MG63 (cell line): ENCODE results near the gene ZNF608. TPM values are rescaled to one million over a fixed set of nuclear protein-coding genes. Genes with fewer than 3 reads are reported as not detected.

ENCODE experiments used
- DNase-seq: peaks from one replicate; pipeline ENCODE4 v3.0.0-alpha.2; 2020
- H3K27me3 ChIP-seq: fragments of 250-450 bp; sonication (Bioruptor Pico); 2 replicates; pipeline ENCODE4 v1.5.1; 2020; ENCODE audit warnings: mild to moderate bottlenecking, moderate library complexity
- H3K36me3 ChIP-seq: fragments of 250-450 bp; sonication (Bioruptor Pico); 2 replicates; pipeline ENCODE4 v1.5.1; 2020; ENCODE audit warnings: mild to moderate bottlenecking, moderate library complexity
- H3K4me3 ChIP-seq: fragments of 250-450 bp; sonication (Bioruptor Pico); 2 replicates; pipeline ENCODE4 v1.5.1; 2020; ENCODE audit warnings: mild to moderate bottlenecking, moderate library complexity
- H3K9me3 ChIP-seq: fragments of 250-450 bp; sonication (Bioruptor Pico); 2 replicates; pipeline ENCODE4 v1.5.1; 2020; ENCODE audit warnings: mild to moderate bottlenecking, moderate library complexity
- total RNA-seq: library from RNA; depleted of rRNA; stranded (reverse); fragments of >200 nt; shearing (Covaris generic); gene quantifications from 2 replicates; pipeline ENCODE4 v1.2.3, GENCODE V29; 2014; ENCODE audit warnings: low replicate concordance

The ZNF608 gene
- total RNA-seq, 1 experiment from 2014 or later: 7.5 TPM

- Histone ChIP-seq H3K9me3 (no peaks in the 10 kb centered on the region), H3K27me3 (no peaks in the 10 kb centered on the region), H3K36me3 (no peaks in the 10 kb centered on the region), H3K4me3 (no peak overlapping the region)
- no peak for DNase-seq
Observed at GRCh38 chr5:124713595-124713994, 32.8 kb downstream of the ZNF608 start.

GRCh38 chr5:124712731-124713305 is 33.6 kb downstream of the ZNF608 start:
- no peak overlapping the region for H3K4me3 ChIP-seq
- H3K36me3 ChIP-seq: no peaks in the 10 kb centered on the region
- H3K9me3 ChIP-seq: no peaks in the 10 kb centered on the region
- no peak for DNase-seq
- H3K27me3 ChIP-seq: no peaks in the 10 kb centered on the region

GRCh38 chr5:124708086-124708485 is 38.4 kb downstream of the ZNF608 start:
- no peaks in the 10 kb centered on the region for H3K9me3 ChIP-seq
- no peak overlapping the region for H3K4me3 ChIP-seq
- no peaks in the 10 kb centered on the region for H3K27me3 ChIP-seq
- no peak for DNase-seq
- H3K36me3 ChIP-seq: no peaks in the 10 kb centered on the region

DNA sequence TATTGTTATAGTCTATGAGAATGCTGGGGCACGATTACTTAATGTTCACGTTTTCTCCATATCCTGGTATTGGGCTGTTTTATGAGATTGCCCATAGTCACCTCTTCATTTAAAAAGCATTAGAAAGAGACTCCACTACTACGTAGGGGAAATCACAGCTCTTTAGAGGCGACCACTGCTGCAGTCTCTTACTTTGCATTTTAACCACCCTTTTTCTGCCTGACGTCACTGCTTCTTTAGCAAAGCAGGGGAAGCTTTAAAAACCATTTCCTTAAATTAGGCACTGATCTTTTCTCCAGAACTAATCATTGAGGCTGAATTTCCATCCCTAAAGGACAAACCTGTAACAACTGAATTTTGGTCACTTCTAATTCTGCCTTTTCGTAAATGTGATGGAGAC is 38.9 kb downstream of the ZNF608 start:
- DNase-seq: no peak
- no peaks in the 10 kb centered on the region for H3K27me3 ChIP-seq

GRCh38 chr5:124706729-124707361 is 39.6 kb downstream of the ZNF608 start:
- no peak overlapping the region for H3K4me3 ChIP-seq
- H3K27me3 ChIP-seq: no peaks in the 10 kb centered on the region
- no peaks in the 10 kb centered on the region for H3K9me3 ChIP-seq
- H3K36me3 ChIP-seq: no peaks in the 10 kb centered on the region
- no peak for DNase-seq

More for the DNA sequence above, 38.9 kb downstream of the ZNF608 start:
- Histone ChIP-seq H3K4me3 (no peak overlapping the region), H3K36me3 (no peaks in the 10 kb centered on the region), H3K9me3 (no peaks in the 10 kb centered on the region)

DNA sequence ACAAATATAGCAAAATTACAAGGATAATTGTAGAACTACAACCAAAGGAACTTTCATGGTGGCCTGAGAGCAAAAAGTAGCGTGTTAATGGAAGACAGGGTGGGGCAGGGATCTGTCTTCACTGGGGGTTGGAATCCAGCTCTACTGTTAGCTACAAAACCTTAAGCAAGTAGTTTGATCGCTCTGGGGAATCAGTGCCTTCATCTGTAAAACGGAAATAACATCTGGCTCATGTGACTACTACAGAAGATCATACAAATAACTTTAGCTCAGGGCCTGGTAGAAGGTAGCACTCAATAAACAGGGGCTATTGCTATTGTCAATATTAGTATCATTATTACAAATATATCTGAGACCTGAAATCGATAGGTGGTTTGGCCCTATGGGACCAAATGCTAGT is 40.4 kb downstream of the ZNF608 start:
- H3K36me3 ChIP-seq: no peaks in the 10 kb centered on the region
- no peak overlapping the region for H3K4me3 ChIP-seq
- no peak for DNase-seq
- H3K27me3 ChIP-seq: no peaks in the 10 kb centered on the region
- H3K9me3 ChIP-seq: no peaks in the 10 kb centered on the region

GRCh38 chr5:124705577-124705976 is 40.9 kb downstream of the ZNF608 start:
- H3K9me3 ChIP-seq: no peaks in the 10 kb centered on the region
- H3K27me3 ChIP-seq: no peaks in the 10 kb centered on the region
- no peak for DNase-seq
- peaks cover 3% of the 10 kb centered on the region for H3K36me3 ChIP-seq
- no peak overlapping the region for H3K4me3 ChIP-seq

- DNase-seq: no peak
- Histone ChIP-seq H3K9me3 (no peaks in the 10 kb centered on the region), H3K36me3 (peaks cover 8% of the 10 kb centered on the region), H3K27me3 (no peaks in the 10 kb centered on the region), H3K4me3 (no peak overlapping the region)
Observed at GRCh38 chr5:124704594-124705284, 41.7 kb downstream of the ZNF608 start.

DNA sequence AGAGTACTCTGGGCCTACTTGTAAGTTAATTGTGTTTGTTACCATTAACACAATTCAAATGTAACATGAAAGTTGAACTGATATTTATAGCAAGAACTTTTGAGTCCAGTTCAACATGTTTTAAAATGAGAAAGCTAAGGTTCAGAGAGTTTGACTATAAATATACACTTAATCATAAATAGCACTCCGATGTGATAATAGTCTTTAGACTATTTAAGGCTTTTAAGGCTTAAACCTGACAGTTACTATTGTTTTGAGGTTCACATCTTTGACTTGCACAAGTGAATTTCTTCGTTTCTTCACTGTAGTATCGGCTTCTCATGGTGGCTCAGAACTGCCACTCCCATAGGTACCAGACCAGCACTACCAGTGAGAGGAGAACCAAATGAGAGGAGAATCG is 42.4 kb downstream of the ZNF608 start:
- H3K9me3 ChIP-seq: no peaks in the 10 kb centered on the region
- no peak for DNase-seq
- peaks cover 9% of the 10 kb centered on the region for H3K36me3 ChIP-seq
- no peak overlapping the region for H3K4me3 ChIP-seq
- no peaks in the 10 kb centered on the region for H3K27me3 ChIP-seq

DNA sequence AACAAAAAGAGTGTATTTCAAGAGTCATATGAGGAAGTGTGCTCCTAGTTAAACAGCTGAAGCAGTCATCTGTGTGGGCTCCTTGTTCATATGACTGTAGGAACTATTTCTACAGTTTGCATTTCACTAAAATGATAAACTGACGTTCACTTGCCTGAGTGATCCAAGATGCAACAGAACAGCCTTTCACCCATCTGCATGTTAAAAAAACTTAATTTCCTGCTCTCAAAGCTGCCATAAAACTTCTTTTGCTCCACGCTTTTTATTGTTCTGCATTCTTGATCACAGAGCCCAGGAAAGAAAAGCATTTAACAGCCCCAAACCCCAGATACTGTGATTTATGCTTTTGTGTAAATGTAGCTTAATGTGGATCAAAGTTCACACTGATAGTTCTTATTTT is 43.9 kb downstream of the ZNF608 start:
- DNase-seq: no peak
- H3K27me3 ChIP-seq: no peaks in the 10 kb centered on the region
- H3K36me3 ChIP-seq: peaks cover 16% of the 10 kb centered on the region
- no peaks in the 10 kb centered on the region for H3K9me3 ChIP-seq
- no peak overlapping the region for H3K4me3 ChIP-seq

DNA sequence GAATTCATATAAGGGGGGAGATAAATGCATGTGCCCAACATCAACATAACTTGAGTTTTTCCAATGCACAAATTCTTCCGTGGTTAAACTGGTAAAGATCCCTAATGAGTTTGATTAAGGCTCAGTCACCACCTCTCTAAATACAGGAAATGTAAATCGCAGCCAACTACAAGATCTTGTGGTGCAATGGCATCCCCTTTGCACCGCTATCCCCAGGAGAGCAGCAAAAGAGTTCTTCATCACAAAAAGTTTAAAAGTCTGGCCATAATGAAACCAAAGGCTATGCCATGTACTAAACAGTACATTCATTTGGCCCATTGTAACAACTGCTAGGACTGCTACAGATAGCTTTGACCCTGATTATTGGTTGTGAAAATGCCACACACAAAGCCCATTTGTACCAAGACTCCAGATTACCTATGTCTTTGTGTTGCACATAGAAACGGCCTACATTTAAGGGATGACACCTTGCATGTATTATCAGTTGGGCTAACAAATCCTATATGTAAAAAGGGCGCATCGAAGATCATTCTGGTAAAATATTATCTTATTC is 44.5 kb downstream of the ZNF608 start:
- no peak for DNase-seq
- Histone ChIP-seq H3K27me3 (no peaks in the 10 kb centered on the region), H3K9me3 (no peaks in the 10 kb centered on the region), H3K36me3 (peaks cover 16% of the 10 kb centered on the region), H3K4me3 (no peak overlapping the region)

- Histone ChIP-seq H3K27me3 (no peaks in the 10 kb centered on the region), H3K9me3 (no peaks in the 10 kb centered on the region), H3K4me3 (no peak overlapping the region), H3K36me3 (peaks cover 16% of the 10 kb centered on the region)
- DNase-seq: no peak
Observed at GRCh38 chr5:124701016-124701415, 45.4 kb downstream of the ZNF608 start.

- no peak overlapping the region for H3K4me3 ChIP-seq
- H3K36me3 ChIP-seq: peaks cover 16% of the 10 kb centered on the region
- H3K27me3 ChIP-seq: no peaks in the 10 kb centered on the region
- H3K9me3 ChIP-seq: no peaks in the 10 kb centered on the region
- no peak for DNase-seq
Observed at GRCh38 chr5:124700333-124700732, 46.1 kb downstream of the ZNF608 start.

GRCh38 chr5:124698770-124699169 is 47.7 kb downstream of the ZNF608 start:
- no peak for DNase-seq
- Histone ChIP-seq H3K9me3 (no peaks in the 10 kb centered on the region), H3K4me3 (no peak overlapping the region), H3K36me3 (peaks cover 20% of the 10 kb centered on the region), H3K27me3 (no peaks in the 10 kb centered on the region)

DNA sequence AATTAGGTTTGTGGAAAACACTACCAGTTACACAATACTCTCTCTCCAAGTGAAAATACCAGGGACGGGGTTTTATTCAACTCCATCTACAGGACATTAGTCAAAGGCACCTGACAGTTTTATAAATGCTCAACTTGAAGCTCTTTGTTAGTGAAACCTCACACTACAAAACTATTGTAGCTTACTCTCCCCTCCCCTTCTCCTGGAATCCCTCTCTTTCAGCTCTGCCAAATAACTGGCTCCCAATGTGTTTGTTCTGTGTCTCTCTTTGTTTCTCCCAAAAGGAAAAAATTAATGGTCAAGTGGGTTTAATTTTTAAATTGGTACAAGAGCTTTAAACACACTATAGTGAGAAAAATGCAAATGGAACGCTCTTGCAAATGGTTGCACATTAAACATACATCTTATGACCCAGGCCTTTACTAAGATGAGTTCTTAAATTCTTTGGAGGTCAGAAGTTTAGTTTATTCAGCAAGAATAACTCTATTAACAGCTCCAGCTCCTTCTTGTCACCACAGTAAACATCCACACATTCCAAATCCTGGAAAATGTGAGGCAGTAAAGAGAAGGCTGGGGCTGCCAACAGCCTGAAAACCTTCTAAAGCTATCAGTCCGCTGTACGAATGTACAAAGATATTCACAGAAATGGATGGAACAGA is 48.4 kb downstream of the ZNF608 start:
- Histone ChIP-seq H3K36me3 (peaks cover 20% of the 10 kb centered on the region), H3K4me3 (no peak overlapping the region), H3K9me3 (no peaks in the 10 kb centered on the region), H3K27me3 (no peaks in the 10 kb centered on the region)
- DNase-seq: no peak

- no peaks in the 10 kb centered on the region for H3K27me3 ChIP-seq
- no peaks in the 10 kb centered on the region for H3K9me3 ChIP-seq
- no peak for DNase-seq
- peaks cover 20% of the 10 kb centered on the region for H3K36me3 ChIP-seq
- no peak overlapping the region for H3K4me3 ChIP-seq
Observed at GRCh38 chr5:124697501-124697900, 48.9 kb downstream of the ZNF608 start.

- no peak for DNase-seq
- Histone ChIP-seq H3K36me3 (peaks cover 20% of the 10 kb centered on the region), H3K9me3 (no peaks in the 10 kb centered on the region), H3K4me3 (no peak overlapping the region), H3K27me3 (no peaks in the 10 kb centered on the region)
Observed at GRCh38 chr5:124696898-124697297, 49.5 kb downstream of the ZNF608 start.
